H1 (cell line): ENCODE measurements around the gene PPFIA4. TPM values are rescaled to one million over a fixed set of nuclear protein-coding genes. Genes with fewer than 3 reads are reported as not detected.

Source experiments
- CTCF ChIA-PET: fragments of 300-600 bp; sonication (Branson Sonifier 250); formaldehyde crosslinking; loops from one replicate; lab custom pipeline; 2021; ENCODE audit not compliant: partially characterized antibody; lab: Charles Lee
- POLR2A ChIA-PET: fragments of 300-600 bp; sonication (Branson Sonifier 250); formaldehyde crosslinking; loops from one replicate; lab custom pipeline; 2021; ENCODE audit warnings: inconsistent platforms; ENCODE audit not compliant: partially characterized antibody; lab: Charles Lee
- DNase-seq, 2 experiments: peaks; one replicate each; pipeline versions ENCODE4 v3.0.0 to v3.0.0-alpha.2; 2010 to 2022; ENCODE audit warnings: low spot score in 2 of 2, low read depth in 1 of 2, mixed read lengths in 1 of 2
- FAIRE-seq: peaks from 2 replicates; lab custom pipeline; 2011; peaks lifted over from hg19 to GRCh38; lab: Jason Lieb, UNC
- H2AFZ ChIP-seq: 2 replicates; pipeline ENCODE4 v1.8.1; 2012; ENCODE audit warnings: low read length, inconsistent platforms
- H2AK5ac ChIP-seq: 2 replicates; pipeline ENCODE4 v1.6.1; 2013; ENCODE audit warnings: low read depth, low read length
- H2BK120ac ChIP-seq: replicated peaks from 2 replicates; pipeline ENCODE3; 2013; ENCODE audit warnings: low read depth, low read length, inconsistent platforms
- H2BK12ac ChIP-seq: 2 replicates; pipeline ENCODE4 v1.6.1; 2013; ENCODE audit warnings: low read depth, low read length
- H2BK15ac ChIP-seq: 2 replicates; pipeline ENCODE4 v1.6.1; 2013; ENCODE audit warnings: low read length
- H2BK20ac ChIP-seq: 2 replicates; pipeline ENCODE4 v1.6.1; 2013; ENCODE audit warnings: low read length
- H2BK5ac ChIP-seq: 2 replicates; pipeline ENCODE4 v1.6.1; 2013; ENCODE audit warnings: low read depth, low read length
- H3K14ac ChIP-seq: 2 replicates; pipeline ENCODE4 v1.6.1; 2013; ENCODE audit warnings: inconsistent platforms; ENCODE audit not compliant: insufficient read length
- H3K18ac ChIP-seq: 2 replicates; pipeline ENCODE4 v1.6.1; 2013; ENCODE audit warnings: low read length; ENCODE audit errors: extremely low read depth
- H3K23ac ChIP-seq: 2 replicates; pipeline ENCODE4 v1.6.1; 2013; ENCODE audit warnings: inconsistent platforms; ENCODE audit not compliant: insufficient read length
- H3K23me2 ChIP-seq: 2 replicates; pipeline ENCODE4 v1.6.1; 2013; ENCODE audit warnings: low read depth, low read length
- H3K27ac ChIP-seq: 2 replicates; pipeline ENCODE4 v1.6.1; 2011; ENCODE audit warnings: low read depth, low read length, inconsistent platforms
- H3K27me3 ChIP-seq, 4 experiments: replicated peaks in 1 of 4; 1 replicate in 1 of 4; 2 replicates in 3 of 4; pipeline versions ENCODE4 v1.6.1 to v1.8.1; 2011 to 2013; ENCODE audit warnings: low read length in 3 of 4, mild to moderate bottlenecking in 3 of 4, inconsistent platforms in 2 of 4, mixed read lengths in 2 of 4, moderate library complexity in 1 of 4; ENCODE audit not compliant: control insufficient read depth in 3 of 4, insufficient read depth in 3 of 4; ENCODE audit errors: extremely low read depth in 1 of 4
- H3K36me3 ChIP-seq, 4 experiments: 2 replicates each; pipeline versions ENCODE4 v1.6.1 to v1.8.1; 2011 to 2013; ENCODE audit warnings: mild to moderate bottlenecking in 4 of 4, low read length in 3 of 4, moderate library complexity in 2 of 4, control low read depth in 1 of 4, inconsistent platforms in 1 of 4; ENCODE audit not compliant: insufficient read depth in 4 of 4, control insufficient read depth in 2 of 4
- H3K4ac ChIP-seq: replicated peaks from 2 replicates; pipeline ENCODE3; 2013; ENCODE audit warnings: low read length, low read depth, mixed read lengths, inconsistent platforms; ENCODE audit not compliant: insufficient read length
- H3K4me1 ChIP-seq, 4 experiments: replicated peaks in 1 of 4; 1 replicate in 1 of 4; 2 replicates in 3 of 4; pipeline versions ENCODE4 v1.6.1 to v1.8.1; 2011 to 2013; ENCODE audit warnings: low read length in 3 of 4, inconsistent platforms in 2 of 4, mixed read lengths in 1 of 4; ENCODE audit not compliant: insufficient read depth in 4 of 4, control insufficient read depth in 3 of 4
- H3K4me2 ChIP-seq, 2 experiments: 2 replicates each; pipeline versions ENCODE4 v1.6.1 to v1.8.1; 2011 to 2013; ENCODE audit warnings: low read depth in 2 of 2, low read length in 2 of 2, control low read depth in 1 of 2, inconsistent platforms in 1 of 2, mild to moderate bottlenecking in 1 of 2; ENCODE audit not compliant: insufficient read depth in 1 of 2
- H3K4me3 ChIP-seq, 4 experiments: fragments of 200-600, 300-600 bp in 1 of 4; sonication (generic), shearing (Covaris generic), sonication (Bioruptor Twin) in 1 of 4; 2 replicates each; pipeline versions ENCODE4 v1.5.1 to v1.8.1; 2011 to 2016; ENCODE audit warnings: low read length in 4 of 4, low read depth in 3 of 4, control low read depth in 2 of 4, inconsistent platforms in 2 of 4, mild to moderate bottlenecking in 2 of 4, mixed read lengths in 1 of 4, moderate library complexity in 1 of 4; ENCODE audit not compliant: insufficient read depth in 2 of 4; ENCODE audit errors: extremely low read depth in 1 of 4
- H3K56ac ChIP-seq: replicated peaks from 2 replicates; pipeline ENCODE3; 2013; ENCODE audit warnings: low read depth, mild to moderate bottlenecking, mixed read lengths, low read length, inconsistent platforms; ENCODE audit not compliant: insufficient read length
- H3K79me1 ChIP-seq: 2 replicates; pipeline ENCODE4 v1.6.1; 2013; ENCODE audit warnings: low read depth, low read length, control low read depth
- H3K79me2 ChIP-seq, 2 experiments: 2 replicates each; pipeline versions ENCODE4 v1.6.1 to v1.8.1; 2012 to 2013; ENCODE audit warnings: low read length in 2 of 2, mild to moderate bottlenecking in 2 of 2, inconsistent platforms in 1 of 2; ENCODE audit not compliant: insufficient read depth in 2 of 2, control insufficient read depth in 1 of 2
- H3K9ac ChIP-seq, 4 experiments: replicated peaks in 1 of 4; 1 replicate in 1 of 4; 2 replicates in 3 of 4; pipeline versions ENCODE4 v1.6.1 to v1.8.1; 2011 to 2013; ENCODE audit warnings: low read depth in 3 of 4, low read length in 3 of 4, control low read depth in 2 of 4, mild to moderate bottlenecking in 2 of 4, moderate library complexity in 2 of 4, inconsistent platforms in 1 of 4; ENCODE audit errors: extremely low read depth in 1 of 4
- H3K9me3 ChIP-seq, 2 experiments: 2 replicates each; pipeline versions ENCODE4 v1.6.1 to v1.8.1; 2012 to 2013; ENCODE audit warnings: mild to moderate bottlenecking in 2 of 2, moderate library complexity in 2 of 2, control low read depth in 1 of 2, inconsistent platforms in 1 of 2, low read depth in 1 of 2, low read length in 1 of 2, mixed read lengths in 1 of 2; ENCODE audit not compliant: insufficient read depth in 2 of 2
- H4K20me1 ChIP-seq, 2 experiments: replicated peaks in 1 of 2; 2 replicates each; pipeline versions ENCODE3 to v1.8.1; 2011 to 2013; ENCODE audit warnings: inconsistent platforms in 2 of 2, low read length in 2 of 2, mild to moderate bottlenecking in 1 of 2; ENCODE audit not compliant: insufficient read depth in 2 of 2, control insufficient read depth in 1 of 2
- H4K5ac ChIP-seq: 2 replicates; pipeline ENCODE4 v1.6.1; 2013; ENCODE audit warnings: low read length, low read depth, mixed read lengths, inconsistent platforms; ENCODE audit not compliant: insufficient read length
- H4K8ac ChIP-seq: 2 replicates; pipeline ENCODE4 v1.8.0; 2013; ENCODE audit warnings: mild to moderate bottlenecking, moderate library complexity, low read length, inconsistent platforms; ENCODE audit not compliant: insufficient read depth; ENCODE audit errors: extremely low read depth
- H4K91ac ChIP-seq: replicated peaks from 2 replicates; pipeline ENCODE3; 2013; ENCODE audit warnings: low read length, mixed read lengths, inconsistent platforms; ENCODE audit not compliant: insufficient read length
- ATF3 ChIP-seq: IDR thresholded peaks from 2 replicates; pipeline ENCODE4 v1.6.1; 2011; ENCODE audit warnings: low read depth, mild to moderate bottlenecking, low read length; ENCODE audit not compliant: insufficient read depth
- CTCF ChIP-seq, 3 experiments: IDR thresholded peaks; 1 replicate in 2 of 3; 2 replicates in 1 of 3; pipeline versions ENCODE4 v1.5.1 to v1.6.1; 2011; ENCODE audit warnings: low read length in 3 of 3, mild to moderate bottlenecking in 3 of 3, inconsistent platforms in 2 of 3, low read depth in 1 of 3, moderate library complexity in 1 of 3; ENCODE audit not compliant: insufficient read depth in 1 of 3; ENCODE audit errors: control extremely low read depth in 1 of 3
- EP300 ChIP-seq, 2 experiments: IDR thresholded peaks; 1 replicate in 1 of 2; 2 replicates in 1 of 2; pipeline ENCODE4 v1.6.1; 2011 to 2012; ENCODE audit warnings: low read depth in 2 of 2, low read length in 2 of 2, mild to moderate bottlenecking in 2 of 2, borderline replicate concordance in 1 of 2, inconsistent platforms in 1 of 2, moderate library complexity in 1 of 2
- FOSL1 ChIP-seq: IDR thresholded peaks from 2 replicates; pipeline ENCODE4 v1.6.1; 2011; ENCODE audit warnings: mild to moderate bottlenecking, low read depth, low read length, moderate library complexity; ENCODE audit not compliant: insufficient read depth
- GABPA ChIP-seq: IDR thresholded peaks from 2 replicates; pipeline ENCODE4 v1.6.1; 2011; ENCODE audit warnings: mild to moderate bottlenecking, low read length, moderate library complexity, borderline replicate concordance; ENCODE audit not compliant: insufficient read depth
- GTF2F1 ChIP-seq: IDR thresholded peaks from 2 replicates; pipeline ENCODE4 v1.6.1; 2012; ENCODE audit warnings: low read depth, low read length, improper control_type of control experiment, borderline replicate concordance
- JUND ChIP-seq: IDR thresholded peaks from 2 replicates; pipeline ENCODE4 v1.6.1; 2011; ENCODE audit warnings: mild to moderate bottlenecking, improper control_type of control experiment, low read length
- KDM4A ChIP-seq: IDR thresholded peaks from one replicate; pipeline ENCODE4 v1.7.1; 2012; ENCODE audit warnings: low read depth, mild to moderate bottlenecking, moderate library complexity, low read length, inconsistent platforms; ENCODE audit not compliant: severe bottlenecking
- POLR2A ChIP-seq, 2 experiments: IDR thresholded peaks; 1 replicate in 1 of 2; 2 replicates in 1 of 2; pipeline ENCODE4 v1.6.1; 2011; ENCODE audit warnings: low read depth in 2 of 2, low read length in 2 of 2, mild to moderate bottlenecking in 2 of 2; ENCODE audit errors: control extremely low read depth in 1 of 2
- RFX5 ChIP-seq: IDR thresholded peaks from 2 replicates; pipeline ENCODE4 v1.6.1; 2011; ENCODE audit warnings: low read depth, low read length, improper control_type of control experiment, borderline replicate concordance
- SP4 ChIP-seq: IDR thresholded peaks from 2 replicates; pipeline ENCODE4 v1.6.1; 2012; ENCODE audit warnings: low read length, inconsistent platforms
- WGBS, 2 experiments: shearing (Covaris generic) in 1 of 2; methylation state at CpG; one replicate each; pipeline versions ENCODE4 v1.1.6 to v1.1.7; 2013 to 2015; ENCODE audit warnings: low lambda C conversion rate in 2 of 2, mixed read lengths in 2 of 2, inconsistent platforms in 1 of 2, low coverage in 1 of 2, missing lambda C conversion rate in 1 of 2; ENCODE audit not compliant: insufficient replicate concordance in 2 of 2, insufficient coverage in 1 of 2, insufficient read length in 1 of 2; ENCODE audit errors: extremely low coverage in 1 of 2, missing lambda C conversion rate in 1 of 2; 5-methylcytosine and 5-hydroxymethylcytosine counted together
- polyA plus RNA-seq, 7 experiments: library from polyadenylated mRNA; depleted of rRNA in 3 of 7; stranded (reverse) in 5 of 7; unstranded in 2 of 7; fragments of >200 nt in 5 of 7; fragments of 200-250 nt in 2 of 7; gene quantifications; 1 replicate in 5 of 7; 2 replicates in 1 of 7; 4 replicates in 1 of 7; pipeline versions ENCODE4 v1.2.1 to v1.2.3, GENCODE V29; 2011 to 2013; ENCODE audit warnings: missing spikeins in 2 of 7, mixed read lengths in 2 of 7
- total RNA-seq: library from RNA; stranded (reverse); fragmentation: NEBNext Ultra II Directional; extraction: Animal tissue kit (Norgen Biotek cat#: 25700); gene quantifications from 2 replicates; pipeline ENCODE4 v1.2.1, GENCODE V29; 2021

Gene PPFIA4
- total and polyA plus RNA-seq, 2 of the 8 experiments (the other 6 are each of a cell fraction or from before 2014, with no cell fraction given) = 9.0 to 9.9 TPM

DNA sequence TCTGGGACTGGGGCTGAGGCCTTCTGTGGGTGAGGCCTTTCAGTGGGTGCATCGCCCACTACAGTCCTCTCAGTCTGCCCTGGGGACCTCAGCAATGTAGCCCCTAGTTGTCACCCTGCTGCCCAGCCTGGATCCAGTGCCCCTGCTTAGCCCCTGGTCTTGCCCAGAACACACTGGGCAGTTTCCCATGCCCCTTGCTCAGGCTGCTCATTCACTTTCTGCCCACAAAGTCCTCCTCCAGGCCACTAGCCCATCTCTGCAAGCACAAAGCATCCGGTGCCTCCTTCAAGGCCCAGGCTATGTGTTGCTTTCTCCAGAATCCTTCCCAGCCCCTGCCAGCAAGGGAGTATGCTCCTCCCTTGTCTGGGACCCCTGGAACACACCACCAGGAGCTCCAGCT is 95.9 kb downstream of the PPFIA4 start:
- Histone ChIP-seq H2BK12ac (no peak overlapping the region; the same call in 1 of the 2 replicates), H3K18ac (no peak overlapping the region), H3K79me1 (no peaks in the 10 kb centered on the region), H3K14ac (no peak overlapping the region), H2BK120ac (no peak overlapping the region), H4K5ac (no peak overlapping the region), H4K8ac (no peak overlapping the region), H3K4ac (no peak overlapping the region), H4K91ac (no peak overlapping the region), H2BK5ac (no peak overlapping the region), H3K27ac (no peak overlapping the region), H3K23ac (no peak overlapping the region), H3K4me2 (no peak overlapping the region), H4K20me1 (no peaks in the 10 kb centered on the region), H2AFZ (no peak overlapping the region), H3K79me2 (no peaks in the 10 kb centered on the region), H3K4me1 (peaks cover 3 to 13% (median 8%) of the 10 kb centered on the region in 4 experiments), H2AK5ac (no peak overlapping the region), H3K9me3 (no peaks in the 10 kb centered on the region), H3K56ac (no peak overlapping the region), H3K36me3 (no peaks in the 10 kb centered on the region), H3K4me3 (no peak overlapping the region), H3K9ac (no peak overlapping the region), H2BK15ac (no peak overlapping the region), H2BK20ac (no peak overlapping the region), H3K27me3 (peaks cover 0 to 11% (median 6%) of the 10 kb centered on the region in 4 experiments; a peak in 5 of 7 replicates), H3K23me2 (no peaks in the 10 kb centered on the region; the same call in 1 of the 2 replicates)
- CTCF ChIA-PET = interaction anchor here (0.9 to 49.1 kb wide), 11 partner anchors 8 to 147 kb away, joined by 3 to 1071 read pairs (median 131); partner anchors contain the start of genes MYOG and PPFIA4
- POLR2A ChIA-PET = no interaction called here
- 86% methylated on average over 2 of the region's 2 CpGs; no CpG with 5 or more reads in 1 of the 2 experiments for WGBS, 2 experiments
- no peak for DNase-seq
- FAIRE-seq = no peak
- TF ChIP-seq GTF2F1 = no peak
- no peak for TF ChIP-seq CTCF (IDR thresholded peaks at IDR 0.05; ENCODE audit: control extremely low read depth in 1 of 3, insufficient read depth in 1 of 3, low read depth in 1 of 3, low read length in 3 of 3)
- TF ChIP-seq RFX5 = no peak
- no peak for TF ChIP-seq ATF3
- no peak for TF ChIP-seq KDM4A
- TF ChIP-seq POLR2A (IDR thresholded peaks at IDR 0.05; ENCODE audit: control extremely low read depth in 1 of 2, low read depth in 2 of 2, low read length in 2 of 2) = no peak
- no peak for TF ChIP-seq EP300 (IDR thresholded peaks at IDR 0.05; ENCODE audit: borderline replicate concordance in 1 of 2, low read depth in 2 of 2, low read length in 2 of 2)
- TF ChIP-seq SP4 = no peak
- TF ChIP-seq FOSL1 = no peak
- no peak for TF ChIP-seq GABPA
- no peak for TF ChIP-seq JUND
